GM23338 (cell line): ENCODE results near the gene CLTA. TPM values are rescaled to one million over a fixed set of nuclear protein-coding genes. Genes with fewer than 3 reads are reported as not detected.

Source experiments
- ATAC-seq: fragments of 200-7000 bp; cut with Tn5 transposase; 3 replicates; pipeline ENCODE4 v1.9.1; 2020
- DNase-seq: peaks from one replicate; pipeline ENCODE4 v3.0.0-alpha.2; 2015; ENCODE audit warnings: low spot score
- H2AFZ ChIP-seq: fragments of 200-600 bp; sonication (generic); 2 replicates; pipeline ENCODE4 v1.8.0; 2016; ENCODE audit warnings: antibody characterized with exemption, mild to moderate bottlenecking, moderate library complexity
- H3F3A ChIP-seq: fragments of 200-600 bp; sonication (generic); replicated peaks from 2 replicates; pipeline ENCODE4 v1.8.0; 2017; ENCODE audit warnings: antibody characterized with exemption, mixed run types, low read depth
- H3K27ac ChIP-seq: fragments of 200-600 bp; sonication (generic); 2 replicates; pipeline ENCODE4 v1.6.1; 2016; ENCODE audit warnings: low read depth
- H3K27me3 ChIP-seq: fragments of 200-600 bp; sonication (generic); 2 replicates; pipeline ENCODE4 v1.8.0; 2016; ENCODE audit warnings: mild to moderate bottlenecking, mixed run types, moderate library complexity; ENCODE audit not compliant: insufficient read depth
- H3K36me3 ChIP-seq: fragments of 200-600 bp; sonication (generic); 2 replicates; pipeline ENCODE4 v1.8.0; 2016; ENCODE audit warnings: mild to moderate bottlenecking; ENCODE audit not compliant: insufficient read depth
- H3K4me1 ChIP-seq: fragments of 200-600 bp; sonication (generic); 2 replicates; pipeline ENCODE4 v1.8.0; 2016; ENCODE audit warnings: mild to moderate bottlenecking, moderate library complexity; ENCODE audit not compliant: insufficient read depth
- H3K4me2 ChIP-seq: fragments of 200-600 bp; sonication (generic); 2 replicates; pipeline ENCODE4 v1.7.1; 2017; ENCODE audit warnings: mixed run types
- H3K4me3 ChIP-seq: fragments of 200-600 bp; sonication (generic); 2 replicates; pipeline ENCODE4 v1.6.1; 2016; ENCODE audit warnings: mixed run types
- H3K79me2 ChIP-seq: fragments of 200-600 bp; sonication (generic); replicated peaks from 2 replicates; pipeline ENCODE4 v1.8.0; 2017; ENCODE audit warnings: mild to moderate bottlenecking; ENCODE audit not compliant: insufficient read depth
- H3K9me2 ChIP-seq: fragments of 200-600 bp; sonication (generic); 2 replicates; pipeline ENCODE4 v1.8.0; 2017; ENCODE audit not compliant: insufficient read depth
- H4K20me1 ChIP-seq: fragments of 200-600 bp; sonication (generic); replicated peaks from 2 replicates; pipeline ENCODE4 v1.8.0; 2017; ENCODE audit warnings: mild to moderate bottlenecking; ENCODE audit not compliant: insufficient read depth
- H3K27ac Mint-ChIP-seq: 2 replicates; pipeline ENCODE4 v1.8.0; 2020; ENCODE audit warnings: inconsistent platforms, mild to moderate bottlenecking, moderate library complexity, mixed read lengths
- H3K27me3 Mint-ChIP-seq: 3 replicates; pipeline ENCODE4 v1.8.0; 2022; ENCODE audit warnings: low read depth, mild to moderate bottlenecking, moderate library complexity, mixed read lengths, inconsistent platforms; ENCODE audit not compliant: insufficient read depth, poor library complexity
- H3K36me3 Mint-ChIP-seq: 3 replicates; pipeline ENCODE4 v1.8.0; 2021; ENCODE audit warnings: low read depth, mild to moderate bottlenecking, inconsistent platforms, moderate library complexity, mixed read lengths
- H3K4me1 Mint-ChIP-seq: 3 replicates; pipeline ENCODE4 v1.8.0; 2020; ENCODE audit warnings: mild to moderate bottlenecking, inconsistent platforms, mixed read lengths
- H3K4me3 Mint-ChIP-seq: 3 replicates; pipeline ENCODE4 v1.8.0; 2021; ENCODE audit warnings: moderate library complexity, mild to moderate bottlenecking, inconsistent platforms, mixed read lengths
- H3K9me3 Mint-ChIP-seq: 3 replicates; pipeline ENCODE4 v1.8.0; 2020; ENCODE audit warnings: moderate library complexity, mild to moderate bottlenecking, inconsistent platforms, mixed read lengths
- CREB1 ChIP-seq: fragments of 250-450 bp; sonication (Bioruptor Pico); IDR thresholded peaks from 2 replicates; pipeline ENCODE4 v1.5.0; 2020; ENCODE audit warnings: low read depth, mild to moderate bottlenecking, moderate library complexity
- EZH2 ChIP-seq: fragments of 200-600 bp; sonication (generic); IDR thresholded peaks from one replicate; pipeline ENCODE4 v1.8.0; 2017; ENCODE audit warnings: antibody characterized with exemption, mild to moderate bottlenecking, low read depth; ENCODE audit not compliant: unreplicated experiment
- EZH2phosphoT487 ChIP-seq: fragments of 200-600 bp; sonication (generic); IDR thresholded peaks from one replicate; pipeline ENCODE4 v1.8.1; 2018; ENCODE audit warnings: antibody characterized with exemption; ENCODE audit not compliant: unreplicated experiment
- JUNB ChIP-seq: IDR thresholded peaks from one replicate; pipeline ENCODE4 v1.6.1; 2016; ENCODE audit warnings: antibody characterized with exemption; ENCODE audit not compliant: unreplicated experiment
- NANOG ChIP-seq: IDR thresholded peaks from 2 replicates; pipeline ENCODE4 v1.6.1; 2016; ENCODE audit warnings: antibody characterized with exemption, borderline replicate concordance
- POLR2AphosphoS5 ChIP-seq: IDR thresholded peaks from 2 replicates; pipeline ENCODE4 v1.6.1; 2016; ENCODE audit warnings: antibody characterized with exemption, low read depth
- STAT1 ChIP-seq: IDR thresholded peaks from one replicate; pipeline ENCODE4 v1.6.1; 2016; ENCODE audit warnings: antibody characterized with exemption; ENCODE audit not compliant: unreplicated experiment
- ZNF114 ChIP-seq: fragments of 250-450 bp; sonication (Bioruptor Pico); IDR thresholded peaks from 2 replicates; pipeline ENCODE4 v1.5.0; 2020; ENCODE audit warnings: mild to moderate bottlenecking, moderate library complexity
- ZNF331 ChIP-seq: fragments of 250-450 bp; sonication (Bioruptor Pico); IDR thresholded peaks from 2 replicates; pipeline ENCODE4 v1.5.0; 2020; ENCODE audit warnings: low read depth, mild to moderate bottlenecking, moderate library complexity
- polyA plus RNA-seq: library from polyadenylated mRNA; unstranded; fragments of >200 nt; fragmentation: Nextera tagmentation; extraction: Ambion mirVana; gene quantifications from 2 replicates; pipeline ENCODE4 v1.2.1, GENCODE V29; 2016
- total RNA-seq: library from RNA; depleted of rRNA; stranded (reverse); fragments of >200 nt; shearing (Covaris generic); gene quantifications from 2 replicates; pipeline ENCODE4 v1.2.3, GENCODE V29; 2014
- TF ChIP-seq, protein P1 (sequence below): IDR thresholded peaks from 2 replicates; pipeline ENCODE4 v1.6.1; 2016; ENCODE audit warnings: antibody characterized with exemption
- TF ChIP-seq, protein P2 (sequence below): IDR thresholded peaks from one replicate; pipeline ENCODE4 v1.6.1; 2018; ENCODE audit warnings: antibody characterized with exemption; ENCODE audit not compliant: unreplicated experiment
- TF ChIP-seq, protein P3 (sequence below): fragments of 250-450 bp; sonication (Bioruptor Pico); IDR thresholded peaks from 2 replicates; pipeline ENCODE4 v1.5.0; 2020; ENCODE audit warnings: mild to moderate bottlenecking, moderate library complexity
- TF ChIP-seq, protein P4 (sequence below), 2 experiments: fragments of 200-600 bp in 1 of 2; sonication (generic) in 1 of 2; conservative IDR thresholded peaks; 2 replicates each; pipeline versions ENCODE4 v1.5.1 to v1.6.1; 2016 to 2017; ENCODE audit warnings: antibody characterized with exemption in 2 of 2, low read depth in 2 of 2, mild to moderate bottlenecking in 2 of 2, moderate library complexity in 1 of 2

The CLTA gene
- total and polyA plus RNA-seq, 2 experiments from 2014 or later = 223 to 259 TPM

DNA sequence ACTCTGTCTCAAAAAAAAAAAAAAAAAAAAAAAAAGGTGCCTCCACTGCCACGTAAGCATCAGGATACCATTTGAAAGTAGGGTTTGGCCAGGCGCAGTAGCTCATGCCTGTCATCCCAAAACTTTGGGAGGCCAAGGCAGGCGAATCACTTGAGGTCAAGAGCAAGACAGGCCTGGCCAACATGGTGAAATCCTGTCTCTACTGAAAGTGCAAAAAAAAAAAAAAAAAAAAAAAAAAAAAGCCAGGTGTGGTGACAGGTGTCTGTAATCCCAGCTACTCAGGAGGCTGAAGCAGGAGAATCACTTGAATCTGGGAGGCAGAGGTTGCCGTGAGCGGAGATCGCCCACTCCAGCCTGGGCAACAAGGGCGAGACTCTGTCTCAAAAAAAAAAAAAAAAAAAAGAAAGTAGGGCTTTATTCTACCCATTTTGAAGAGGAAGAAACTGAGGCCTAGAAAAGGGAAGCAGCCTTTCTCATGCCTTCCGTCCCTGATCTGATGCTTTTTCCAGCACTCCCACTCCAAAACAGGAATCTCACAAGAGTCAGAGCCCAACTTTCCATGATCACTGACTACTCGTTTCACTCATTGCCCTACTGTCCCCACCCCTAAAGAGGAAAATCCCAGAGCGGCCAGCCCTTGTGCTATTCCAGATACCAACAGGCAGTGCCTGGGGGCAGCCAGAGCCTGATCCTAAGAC, 37.8 kb upstream of the CLTA start:
- no peak for DNase-seq
- Histone ChIP-seq H3K4me1 (no peaks in the 10 kb centered on the region), H3K9me2 (no peaks in the 10 kb centered on the region; the same call in 1 of the 2 replicates), H3K4me3 (no peak overlapping the region), H3F3A (no peaks in the 10 kb centered on the region), H3K36me3 (no peaks in the 10 kb centered on the region), H4K20me1 (no peaks in the 10 kb centered on the region), H3K79me2 (no peaks in the 10 kb centered on the region), H2AFZ (no peak overlapping the region), H3K27me3 (no peaks in the 10 kb centered on the region), H3K27ac (no peak overlapping the region), H3K4me2 (no peak overlapping the region)
- H3K4me1 Mint-ChIP-seq = peaks cover 6% of the 10 kb centered on the region
- no peak overlapping the region for H3K27ac Mint-ChIP-seq
- H3K9me3 Mint-ChIP-seq = peaks cover 20% of the 10 kb centered on the region
- TF ChIP-seq ZNF331 (CRISPR knock-in tag) = no peak
- TF ChIP-seq EZH2 = no peak
- TF ChIP-seq STAT1 = no peak
- TF ChIP-seq ZNF114 (CRISPR knock-in tag) = no peak
- TF ChIP-seq POLR2AphosphoS5 = no peak
- TF ChIP-seq, protein P1, sequence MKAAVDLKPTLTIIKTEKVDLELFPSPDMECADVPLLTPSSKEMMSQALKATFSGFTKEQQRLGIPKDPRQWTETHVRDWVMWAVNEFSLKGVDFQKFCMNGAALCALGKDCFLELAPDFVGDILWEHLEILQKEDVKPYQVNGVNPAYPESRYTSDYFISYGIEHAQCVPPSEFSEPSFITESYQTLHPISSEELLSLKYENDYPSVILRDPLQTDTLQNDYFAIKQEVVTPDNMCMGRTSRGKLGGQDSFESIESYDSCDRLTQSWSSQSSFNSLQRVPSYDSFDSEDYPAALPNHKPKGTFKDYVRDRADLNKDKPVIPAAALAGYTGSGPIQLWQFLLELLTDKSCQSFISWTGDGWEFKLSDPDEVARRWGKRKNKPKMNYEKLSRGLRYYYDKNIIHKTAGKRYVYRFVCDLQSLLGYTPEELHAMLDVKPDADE = no peak
- TF ChIP-seq, protein P2, sequence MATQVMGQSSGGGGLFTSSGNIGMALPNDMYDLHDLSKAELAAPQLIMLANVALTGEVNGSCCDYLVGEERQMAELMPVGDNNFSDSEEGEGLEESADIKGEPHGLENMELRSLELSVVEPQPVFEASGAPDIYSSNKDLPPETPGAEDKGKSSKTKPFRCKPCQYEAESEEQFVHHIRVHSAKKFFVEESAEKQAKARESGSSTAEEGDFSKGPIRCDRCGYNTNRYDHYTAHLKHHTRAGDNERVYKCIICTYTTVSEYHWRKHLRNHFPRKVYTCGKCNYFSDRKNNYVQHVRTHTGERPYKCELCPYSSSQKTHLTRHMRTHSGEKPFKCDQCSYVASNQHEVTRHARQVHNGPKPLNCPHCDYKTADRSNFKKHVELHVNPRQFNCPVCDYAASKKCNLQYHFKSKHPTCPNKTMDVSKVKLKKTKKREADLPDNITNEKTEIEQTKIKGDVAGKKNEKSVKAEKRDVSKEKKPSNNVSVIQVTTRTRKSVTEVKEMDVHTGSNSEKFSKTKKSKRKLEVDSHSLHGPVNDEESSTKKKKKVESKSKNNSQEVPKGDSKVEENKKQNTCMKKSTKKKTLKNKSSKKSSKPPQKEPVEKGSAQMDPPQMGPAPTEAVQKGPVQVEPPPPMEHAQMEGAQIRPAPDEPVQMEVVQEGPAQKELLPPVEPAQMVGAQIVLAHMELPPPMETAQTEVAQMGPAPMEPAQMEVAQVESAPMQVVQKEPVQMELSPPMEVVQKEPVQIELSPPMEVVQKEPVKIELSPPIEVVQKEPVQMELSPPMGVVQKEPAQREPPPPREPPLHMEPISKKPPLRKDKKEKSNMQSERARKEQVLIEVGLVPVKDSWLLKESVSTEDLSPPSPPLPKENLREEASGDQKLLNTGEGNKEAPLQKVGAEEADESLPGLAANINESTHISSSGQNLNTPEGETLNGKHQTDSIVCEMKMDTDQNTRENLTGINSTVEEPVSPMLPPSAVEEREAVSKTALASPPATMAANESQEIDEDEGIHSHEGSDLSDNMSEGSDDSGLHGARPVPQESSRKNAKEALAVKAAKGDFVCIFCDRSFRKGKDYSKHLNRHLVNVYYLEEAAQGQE = no peak
- TF ChIP-seq, protein P3, sequence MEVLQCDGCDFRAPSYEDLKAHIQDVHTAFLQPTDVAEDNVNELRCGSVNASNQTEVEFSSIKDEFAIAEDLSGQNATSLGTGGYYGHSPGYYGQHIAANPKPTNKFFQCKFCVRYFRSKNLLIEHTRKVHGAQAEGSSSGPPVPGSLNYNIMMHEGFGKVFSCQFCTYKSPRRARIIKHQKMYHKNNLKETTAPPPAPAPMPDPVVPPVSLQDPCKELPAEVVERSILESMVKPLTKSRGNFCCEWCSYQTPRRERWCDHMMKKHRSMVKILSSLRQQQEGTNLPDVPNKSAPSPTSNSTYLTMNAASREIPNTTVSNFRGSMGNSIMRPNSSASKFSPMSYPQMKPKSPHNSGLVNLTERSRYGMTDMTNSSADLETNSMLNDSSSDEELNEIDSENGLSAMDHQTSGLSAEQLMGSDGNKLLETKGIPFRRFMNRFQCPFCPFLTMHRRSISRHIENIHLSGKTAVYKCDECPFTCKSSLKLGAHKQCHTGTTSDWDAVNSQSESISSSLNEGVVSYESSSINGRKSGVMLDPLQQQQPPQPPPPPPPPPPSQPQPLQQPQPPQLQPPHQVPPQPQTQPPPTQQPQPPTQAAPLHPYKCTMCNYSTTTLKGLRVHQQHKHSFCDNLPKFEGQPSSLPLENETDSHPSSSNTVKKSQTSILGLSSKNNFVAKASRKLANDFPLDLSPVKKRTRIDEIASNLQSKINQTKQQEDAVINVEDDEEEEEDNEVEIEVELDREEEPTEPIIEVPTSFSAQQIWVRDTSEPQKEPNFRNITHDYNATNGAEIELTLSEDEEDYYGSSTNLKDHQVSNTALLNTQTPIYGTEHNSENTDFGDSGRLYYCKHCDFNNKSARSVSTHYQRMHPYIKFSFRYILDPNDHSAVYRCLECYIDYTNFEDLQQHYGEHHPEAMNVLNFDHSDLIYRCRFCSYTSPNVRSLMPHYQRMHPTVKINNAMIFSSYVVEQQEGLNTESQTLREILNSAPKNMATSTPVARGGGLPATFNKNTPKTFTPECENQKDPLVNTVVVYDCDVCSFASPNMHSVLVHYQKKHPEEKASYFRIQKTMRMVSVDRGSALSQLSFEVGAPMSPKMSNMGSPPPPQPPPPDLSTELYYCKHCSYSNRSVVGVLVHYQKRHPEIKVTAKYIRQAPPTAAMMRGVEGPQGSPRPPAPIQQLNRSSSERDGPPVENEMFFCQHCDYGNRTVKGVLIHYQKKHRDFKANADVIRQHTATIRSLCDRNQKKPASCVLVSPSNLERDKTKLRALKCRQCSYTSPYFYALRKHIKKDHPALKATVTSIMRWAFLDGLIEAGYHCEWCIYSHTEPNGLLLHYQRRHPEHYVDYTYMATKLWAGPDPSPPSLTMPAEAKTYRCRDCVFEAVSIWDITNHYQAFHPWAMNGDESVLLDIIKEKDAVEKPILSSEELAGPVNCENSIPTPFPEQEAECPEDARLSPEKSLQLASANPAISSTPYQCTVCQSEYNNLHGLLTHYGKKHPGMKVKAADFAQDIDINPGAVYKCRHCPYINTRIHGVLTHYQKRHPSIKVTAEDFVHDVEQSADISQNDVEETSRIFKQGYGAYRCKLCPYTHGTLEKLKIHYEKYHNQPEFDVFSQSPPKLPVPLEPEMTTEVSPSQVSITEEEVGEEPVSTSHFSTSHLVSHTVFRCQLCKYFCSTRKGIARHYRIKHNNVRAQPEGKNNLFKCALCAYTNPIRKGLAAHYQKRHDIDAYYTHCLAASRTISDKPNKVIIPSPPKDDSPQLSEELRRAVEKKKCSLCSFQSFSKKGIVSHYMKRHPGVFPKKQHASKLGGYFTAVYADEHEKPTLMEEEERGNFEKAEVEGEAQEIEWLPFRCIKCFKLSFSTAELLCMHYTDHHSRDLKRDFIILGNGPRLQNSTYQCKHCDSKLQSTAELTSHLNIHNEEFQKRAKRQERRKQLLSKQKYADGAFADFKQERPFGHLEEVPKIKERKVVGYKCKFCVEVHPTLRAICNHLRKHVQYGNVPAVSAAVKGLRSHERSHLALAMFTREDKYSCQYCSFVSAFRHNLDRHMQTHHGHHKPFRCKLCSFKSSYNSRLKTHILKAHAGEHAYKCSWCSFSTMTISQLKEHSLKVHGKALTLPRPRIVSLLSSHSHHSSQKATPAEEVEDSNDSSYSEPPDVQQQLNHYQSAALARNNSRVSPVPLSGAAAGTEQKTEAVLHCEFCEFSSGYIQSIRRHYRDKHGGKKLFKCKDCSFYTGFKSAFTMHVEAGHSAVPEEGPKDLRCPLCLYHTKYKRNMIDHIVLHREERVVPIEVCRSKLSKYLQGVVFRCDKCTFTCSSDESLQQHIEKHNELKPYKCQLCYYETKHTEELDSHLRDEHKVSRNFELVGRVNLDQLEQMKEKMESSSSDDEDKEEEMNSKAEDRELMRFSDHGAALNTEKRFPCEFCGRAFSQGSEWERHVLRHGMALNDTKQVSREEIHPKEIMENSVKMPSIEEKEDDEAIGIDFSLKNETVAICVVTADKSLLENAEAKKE (CRISPR knock-in tag) = no peak
- TF ChIP-seq, protein P4, sequence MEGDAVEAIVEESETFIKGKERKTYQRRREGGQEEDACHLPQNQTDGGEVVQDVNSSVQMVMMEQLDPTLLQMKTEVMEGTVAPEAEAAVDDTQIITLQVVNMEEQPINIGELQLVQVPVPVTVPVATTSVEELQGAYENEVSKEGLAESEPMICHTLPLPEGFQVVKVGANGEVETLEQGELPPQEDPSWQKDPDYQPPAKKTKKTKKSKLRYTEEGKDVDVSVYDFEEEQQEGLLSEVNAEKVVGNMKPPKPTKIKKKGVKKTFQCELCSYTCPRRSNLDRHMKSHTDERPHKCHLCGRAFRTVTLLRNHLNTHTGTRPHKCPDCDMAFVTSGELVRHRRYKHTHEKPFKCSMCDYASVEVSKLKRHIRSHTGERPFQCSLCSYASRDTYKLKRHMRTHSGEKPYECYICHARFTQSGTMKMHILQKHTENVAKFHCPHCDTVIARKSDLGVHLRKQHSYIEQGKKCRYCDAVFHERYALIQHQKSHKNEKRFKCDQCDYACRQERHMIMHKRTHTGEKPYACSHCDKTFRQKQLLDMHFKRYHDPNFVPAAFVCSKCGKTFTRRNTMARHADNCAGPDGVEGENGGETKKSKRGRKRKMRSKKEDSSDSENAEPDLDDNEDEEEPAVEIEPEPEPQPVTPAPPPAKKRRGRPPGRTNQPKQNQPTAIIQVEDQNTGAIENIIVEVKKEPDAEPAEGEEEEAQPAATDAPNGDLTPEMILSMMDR (conservative IDR thresholded peaks at IDR 0.05; ENCODE audit: low read depth in 2 of 2) = no peak
- no peak for TF ChIP-seq EZH2phosphoT487
- TF ChIP-seq CREB1 (CRISPR knock-in tag) = no peak
- no peak for TF ChIP-seq NANOG
- no peak for TF ChIP-seq JUNB
- H3K36me3 Mint-ChIP-seq = peaks cover 18% of the 10 kb centered on the region; the same call in 2 of the 3 replicates
- H3K27me3 Mint-ChIP-seq = peaks cover 8% of the 10 kb centered on the region
- no peak for ATAC-seq
- H3K4me3 Mint-ChIP-seq = no peak overlapping the region
